Panc1 (cell line): ENCODE data around the gene USP5.

Experiments used
- CTCF ChIP-seq: fragments of 450-650 bp; IDR thresholded peaks from 2 replicates; pipeline ENCODE4 v1.5.1; 2017; ENCODE audit warnings: mild to moderate bottlenecking
- POLR2AphosphoS5 ChIP-seq: IDR thresholded peaks from 2 replicates; pipeline ENCODE4 v1.6.1; 2012; ENCODE audit warnings: mild to moderate bottlenecking, low read depth, low read length, moderate library complexity
- REST ChIP-seq, 2 experiments: IDR thresholded peaks; 2 replicates each; pipeline ENCODE4 v1.6.1; 2011 to 2012; ENCODE audit warnings: low read depth in 2 of 2, control low read depth in 1 of 2, low read length in 1 of 2, mild to moderate bottlenecking in 1 of 2, moderate library complexity in 1 of 2; ENCODE audit not compliant: insufficient read depth in 1 of 2

GRCh38 chr12:6904280-6905276 lies 52.6 kb downstream of the USP5 start, which contains the start of gene LRRC23:
- TF ChIP-seq POLR2AphosphoS5 (no peak), CTCF (no peak), REST (IDR thresholded peaks at IDR 0.05; ENCODE audit: insufficient read depth in 1 of 2, low read depth in 2 of 2, low read length in 1 of 2) (no peak)
